ENCODE data around the gene ZSWIM6.
A peak's percentile ranks its signal among the peaks of the same experiment; 100 is the strongest.

ZSWIM6 gene

DNA sequence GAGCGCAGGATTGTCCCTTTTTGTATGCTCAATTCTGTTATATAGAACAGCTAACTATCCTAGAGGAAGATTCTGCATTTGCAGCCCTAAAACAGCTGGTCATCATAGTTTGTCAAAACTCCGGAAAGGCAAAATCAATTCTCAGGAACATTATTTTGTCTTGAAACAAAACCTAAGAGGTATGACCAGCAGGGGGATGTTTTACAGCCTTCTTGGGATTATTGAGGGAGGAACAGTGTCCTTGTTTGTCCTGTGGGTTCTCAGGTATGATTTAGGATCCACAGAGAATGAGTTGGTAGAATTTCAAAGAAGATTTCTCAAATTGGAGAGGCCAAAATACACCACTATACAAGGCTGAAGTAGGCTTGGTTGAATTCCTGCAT lies 136.4 kb downstream of the ZSWIM6 start:
- no peak overlapping the region for H3K27ac ChIP-seq
- TF ChIP-seq CTCF (IDR thresholded peaks at IDR 0.05) (0 out of 2 replicates have a peak, but pooled peaks have one; percentile 7), ZFX (IDR thresholded peaks at IDR 0.05; ENCODE audit: borderline replicate concordance) (no peak)

GRCh38 chr5:61471352-61471751 lies 139.3 kb downstream of the ZSWIM6 start:
- H3K27ac ChIP-seq: no peak overlapping the region
- TF ChIP-seq CTCF (IDR thresholded peaks at IDR 0.05) (no peak), ZFX (IDR thresholded peaks at IDR 0.05; ENCODE audit: borderline replicate concordance) (no peak)

- no peak overlapping the region for H3K27ac ChIP-seq
- TF ChIP-seq ZFX (IDR thresholded peaks at IDR 0.05; ENCODE audit: borderline replicate concordance) (no peak), CTCF (IDR thresholded peaks at IDR 0.05) (no peak)
Measured at GRCh38 chr5:61472172-61472958, 140.3 kb downstream of the ZSWIM6 start.

DNA sequence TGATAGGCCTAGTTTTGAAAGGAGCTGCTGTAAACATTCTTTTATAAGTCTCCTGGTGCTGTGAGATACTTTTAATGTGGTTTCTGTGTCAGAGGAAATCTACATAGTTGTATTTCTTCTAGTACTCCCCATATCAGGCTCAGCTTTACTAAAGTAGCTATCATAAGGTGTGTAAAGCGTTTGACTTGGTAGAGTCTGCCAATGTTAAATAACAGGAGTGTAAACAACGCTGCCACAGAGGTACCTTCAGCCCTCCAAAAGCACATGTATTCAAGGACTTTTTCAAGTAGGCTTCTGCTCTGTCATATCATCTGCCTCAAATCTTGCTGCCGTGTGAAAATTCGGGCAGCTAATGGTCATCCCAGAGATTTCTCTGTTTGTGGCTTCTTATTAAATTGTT lies 142.7 kb downstream of the ZSWIM6 start:
- TF ChIP-seq CTCF (IDR thresholded peaks at IDR 0.05): no peak
- no peak for TF ChIP-seq ZFX (IDR thresholded peaks at IDR 0.05; ENCODE audit: borderline replicate concordance)
- no peak overlapping the region for H3K27ac ChIP-seq

GRCh38 chr5:61477788-61478187 lies 145.7 kb downstream of the ZSWIM6 start:
- H3K27ac ChIP-seq: no peak overlapping the region
- TF ChIP-seq ZFX (IDR thresholded peaks at IDR 0.05; ENCODE audit: borderline replicate concordance) (no peak), CTCF (IDR thresholded peaks at IDR 0.05) (no peak)

DNA sequence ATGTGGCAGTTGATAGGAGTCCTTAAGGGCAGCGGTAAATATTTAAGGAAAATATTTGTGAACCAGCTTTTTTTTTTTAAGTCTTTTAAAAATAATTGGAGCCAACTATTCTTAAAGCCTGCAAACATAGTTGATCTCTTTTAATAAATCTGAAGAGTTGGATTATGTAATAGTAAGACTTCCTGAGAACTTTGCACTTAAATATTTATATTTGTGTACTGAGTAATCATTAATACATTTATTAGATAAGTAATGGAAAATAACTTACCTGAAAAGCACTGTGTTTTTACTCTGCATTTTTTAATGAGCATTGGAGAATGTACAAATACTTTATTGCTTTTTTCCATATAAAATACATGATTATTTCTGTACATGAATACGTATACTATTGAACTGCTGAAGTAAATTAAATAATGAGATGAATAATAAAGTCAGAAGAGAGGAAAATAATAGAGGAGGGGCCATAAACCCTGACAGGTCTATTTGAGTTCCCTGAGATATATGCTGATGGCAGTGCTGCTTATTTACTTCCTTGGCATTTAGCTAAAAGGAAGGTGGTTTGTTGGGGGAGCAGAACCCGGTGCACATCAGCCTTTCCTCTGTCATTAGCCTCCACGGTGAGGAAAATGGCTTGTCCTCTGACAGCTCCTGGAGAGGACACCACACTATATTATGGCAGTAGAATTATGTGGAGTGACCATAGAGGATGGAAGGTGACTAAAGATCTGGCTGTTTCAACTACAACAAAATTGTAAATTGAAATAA lies 148.0 kb downstream of the ZSWIM6 start:
- TF ChIP-seq ZFX (IDR thresholded peaks at IDR 0.05; ENCODE audit: borderline replicate concordance) (no peak), CTCF (IDR thresholded peaks at IDR 0.05) (no peak)
- peak overlapping the region; percentile 19; the same call in 1 of the 2 replicates for H3K27ac ChIP-seq

DNA sequence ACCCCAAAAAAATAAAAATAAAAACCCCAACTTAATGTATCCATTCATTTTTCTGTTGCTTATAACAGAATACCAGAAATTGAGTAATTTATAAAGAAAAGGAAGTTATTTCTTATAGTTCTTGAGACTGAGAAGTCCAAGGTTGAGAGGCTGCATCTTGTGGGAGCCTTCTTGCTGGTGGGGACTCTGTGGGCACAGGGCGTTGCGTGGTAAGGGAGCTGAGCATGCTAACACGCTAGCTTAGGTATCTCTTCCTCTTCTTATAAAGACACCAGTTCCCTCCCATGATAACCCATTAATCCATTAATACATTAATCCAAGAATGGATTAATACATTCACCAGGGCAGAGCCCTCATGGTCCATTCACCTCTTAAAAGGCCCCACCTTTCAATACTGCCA lies 150.9 kb downstream of the ZSWIM6 start:
- no peak for TF ChIP-seq CTCF (IDR thresholded peaks at IDR 0.05)
- no peak for TF ChIP-seq ZFX (IDR thresholded peaks at IDR 0.05; ENCODE audit: borderline replicate concordance)
- H3K27ac ChIP-seq: no peak overlapping the region

All from 22Rv1 (cell line).